B cell (primary cell): Measurements from ENCODE around the gene GJA10. TPM values are rescaled to one million over a fixed set of nuclear protein-coding genes. Genes with fewer than 3 reads are reported as not detected.

ENCODE experiments used
- ATAC-seq: fragments of 200-7000 bp; cut with Tn5 transposase; one replicate; pipeline ENCODE4 v1.10.0; 2021; ENCODE audit warnings: low read depth, mild to moderate bottlenecking, moderate number of reproducible peaks, moderate library complexity
- CTCF ChIA-PET: fragments of 350-600 bp; sonication (Branson Sonifier 250); formaldehyde crosslinking; loops from one replicate; lab custom pipeline; 2021; ENCODE audit warnings: antibody characterized with exemption, inconsistent platforms; lab: Charles Lee
- POLR2A ChIA-PET: fragments of 350-600 bp; sonication (Branson Sonifier 250); formaldehyde crosslinking; loops from one replicate; lab custom pipeline; 2021; ENCODE audit warnings: antibody characterized with exemption; lab: Charles Lee
- DNase-seq: peaks from one replicate; pipeline ENCODE4 v3.0.0; 2013
- H2AFZ ChIP-seq: 2 replicates; pipeline ENCODE4 v1.6.1; 2012; ENCODE audit warnings: mild to moderate bottlenecking, low read depth, low read length; ENCODE audit not compliant: insufficient read depth, poor library complexity, severe bottlenecking
- H3K27ac ChIP-seq, 2 donors: 1 replicate in 1 of 2; 2 replicates in 1 of 2; pipeline ENCODE4 v1.5.1; 2012 to 2013; ENCODE audit warnings: low read length in 2 of 2, mild to moderate bottlenecking in 2 of 2, moderate library complexity in 1 of 2
- H3K27me3 ChIP-seq, 4 experiments: fragments of 200-600 bp in 1 of 4; sonication (generic) in 1 of 4; replicated peaks in 1 of 4; 1 replicate in 2 of 4; 2 replicates in 2 of 4; pipeline versions ENCODE4 v1.6.1 to v1.7.0; 2013 to 2016; ENCODE audit warnings: low read length in 3 of 4, mild to moderate bottlenecking in 2 of 4, mixed read lengths in 1 of 4, moderate library complexity in 1 of 4; ENCODE audit not compliant: insufficient read depth in 4 of 4, control insufficient read depth in 3 of 4; ENCODE audit errors: control extremely low read depth in 1 of 4
- H3K36me3 ChIP-seq, 2 experiments: replicated peaks in 1 of 2; 1 replicate in 1 of 2; 2 replicates in 1 of 2; pipeline versions ENCODE4 v1.6.1 to v1.7.1; 2013; ENCODE audit warnings: low read length in 1 of 2; ENCODE audit not compliant: insufficient read depth in 2 of 2, control insufficient read depth in 1 of 2; ENCODE audit errors: control extremely low read depth in 1 of 2, extremely low read depth in 1 of 2
- H3K4me1 ChIP-seq, 2 donors: fragments of 200-600 bp in 1 of 2; sonication (generic) in 1 of 2; 1 replicate in 1 of 2; 2 replicates in 1 of 2; pipeline versions ENCODE4 v1.5.1 to v1.6.1; 2013 to 2017; ENCODE audit warnings: low read length in 2 of 2; ENCODE audit not compliant: control insufficient read depth in 2 of 2, insufficient read depth in 2 of 2
- H3K4me2 ChIP-seq: replicated peaks from 2 replicates; pipeline ENCODE3; 2012; ENCODE audit warnings: mild to moderate bottlenecking, low read depth, low read length; ENCODE audit not compliant: poor library complexity, severe bottlenecking
- H3K4me3 ChIP-seq, 5 experiments: fragments of 200-600 bp in 1 of 5; sonication (generic) in 1 of 5; 1 replicate in 3 of 5; 2 replicates in 2 of 5; pipeline versions ENCODE4 v1.5.1 to v1.7.0; 2011 to 2016; ENCODE audit warnings: low read length in 4 of 5, mild to moderate bottlenecking in 4 of 5, low read depth in 2 of 5, control low read depth in 1 of 5, moderate library complexity in 1 of 5; ENCODE audit not compliant: insufficient read depth in 1 of 5; ENCODE audit errors: control extremely low read depth in 1 of 5, extremely low read depth in 1 of 5
- H3K79me2 ChIP-seq: fragments of 200-600 bp; sonication (generic); one replicate; pipeline ENCODE4 v1.6.0; 2016; ENCODE audit warnings: low read length; ENCODE audit not compliant: control insufficient read depth, insufficient read depth
- H3K9ac ChIP-seq: fragments of 200-600 bp; sonication (generic); 2 replicates; pipeline ENCODE4 v1.6.1; 2017; ENCODE audit warnings: mild to moderate bottlenecking, low read length, moderate library complexity
- H3K9me3 ChIP-seq, 3 donors: one replicate each; pipeline versions ENCODE4 v1.6.1 to v1.7.1; 2013; ENCODE audit warnings: low read length in 2 of 3; ENCODE audit not compliant: control insufficient read depth in 2 of 3, insufficient read depth in 1 of 3; ENCODE audit errors: control extremely low read depth in 1 of 3
- H4K20me1 ChIP-seq: 2 replicates; pipeline ENCODE4 v1.6.0; 2012; ENCODE audit warnings: mild to moderate bottlenecking, low read length; ENCODE audit not compliant: insufficient read depth, control insufficient read depth, poor library complexity, severe bottlenecking
- H3K27ac Mint-ChIP-seq: one replicate; pipeline ENCODE4 v1.8.0; 2021; ENCODE audit warnings: mixed read lengths
- H3K27me3 Mint-ChIP-seq: one replicate; pipeline ENCODE4 v1.8.0; 2021; ENCODE audit warnings: mixed read lengths
- H3K4me1 Mint-ChIP-seq: one replicate; pipeline ENCODE4 v1.8.0; 2021; ENCODE audit warnings: mixed read lengths
- H3K4me3 Mint-ChIP-seq: one replicate; pipeline ENCODE4 v1.8.0; 2021; ENCODE audit warnings: mixed read lengths
- H3K9me3 Mint-ChIP-seq: one replicate; pipeline ENCODE4 v1.8.0; 2022; ENCODE audit warnings: mixed read lengths; ENCODE audit not compliant: insufficient read depth
- CTCF ChIP-seq: fragments of 200-600 bp; IDR thresholded peaks from one replicate; pipeline ENCODE4 v1.8.0; 2022; ENCODE audit warnings: antibody characterized with exemption, mild to moderate bottlenecking
- EZH2 ChIP-seq: IDR thresholded peaks from 2 replicates; pipeline ENCODE4 v1.6.1; 2012; ENCODE audit warnings: borderline replicate concordance, low read depth, mild to moderate bottlenecking, moderate library complexity, low read length; ENCODE audit not compliant: insufficient read depth, poor library complexity, severe bottlenecking
- WGBS: methylation state at CpG from one replicate; pipeline ENCODE4 v1.1.5; 2013; ENCODE audit warnings: missing lambda C conversion rate; ENCODE audit not compliant: insufficient coverage; 5-methylcytosine and 5-hydroxymethylcytosine counted together
- intact Hi-C: fragments of 100-400 bp; cut with micrococcal nuclease; formaldehyde crosslinking; loops from one replicate; pipeline ENCODE4 v1.10.0; 2022
- polyA plus RNA-seq: library from polyadenylated mRNA; depleted of rRNA; stranded (reverse); fragments of >200 nt; gene quantifications from 2 replicates; pipeline ENCODE4 v1.2.3, GENCODE V29; 2012
- total RNA-seq, 2 donors: library from RNA; stranded (reverse); fragments of 120-200 nt in 1 of 2; gene quantifications; 1 replicate in 1 of 2; 2 replicates in 1 of 2; pipeline versions ENCODE4 v1.2.3 to v1.2.4, GENCODE V29; 2013 to 2022

Gene GJA10
- total and polyA plus RNA-seq, 2 donors (not counting 1 experiment from before 2014, with no cell fraction given) = not detected

- Mint-ChIP-seq H3K4me1 (peaks cover 15% of the 10 kb centered on the region), H3K27ac (peak overlapping the region; percentile 42), H3K27me3 (no peaks in the 10 kb centered on the region), H3K9me3 (no peaks in the 10 kb centered on the region), H3K4me3 (no peak overlapping the region)
- intact Hi-C loops = no loop called here
- no peak overlapping the region for H3K4me3 ChIP-seq
- H3K79me2 ChIP-seq = no peaks in the 10 kb centered on the region
- peak; percentile 9 for DNase-seq
- no peaks in the 10 kb centered on the region for H3K9me3 ChIP-seq
- no peak overlapping the region for H3K4me2 ChIP-seq
- H3K36me3 ChIP-seq = peaks cover 7 to 34% of the 10 kb centered on the region in 2 experiments
- H4K20me1 ChIP-seq = peaks cover 37% of the 10 kb centered on the region
- H3K27me3 ChIP-seq = no peaks in the 10 kb centered on the region
- H2AFZ ChIP-seq = no peak overlapping the region
- no peak for TF ChIP-seq EZH2
- TF ChIP-seq CTCF = no peak
- ChIA-PET POLR2A (interaction anchor here (0.6 kb wide), 1 partner anchor 87 kb away, joined by 3 read pairs; no protein-coding TSS in a partner anchor), CTCF (interaction anchor here (1.3 to 1.7 kb wide), 2 partner anchors 13 to 552 kb away, joined by 4 to 7 read pairs; no protein-coding TSS in a partner anchor)
- peaks cover 0 to 3% of the 10 kb centered on the region in 2 donors for H3K4me1 ChIP-seq
- 86% methylated on average over 2 of the region's 5 CpGs for WGBS
- no peak overlapping the region for H3K27ac ChIP-seq
- no peak for ATAC-seq
- no peak overlapping the region for H3K9ac ChIP-seq
Measured at GRCh38 chr6:89927264-89927663, 33.0 kb downstream of the GJA10 start.

GRCh38 chr6:89927791-89928550, 33.7 kb downstream of the GJA10 start:
- POLR2A ChIA-PET = interaction anchor here (0.6 kb wide), 1 partner anchor 87 kb away, joined by 3 read pairs; no protein-coding TSS in a partner anchor
- Histone ChIP-seq H3K9me3 (no peaks in the 10 kb centered on the region), H3K36me3 (peaks cover 7 to 41% of the 10 kb centered on the region in 2 experiments), H3K4me2 (no peak overlapping the region), H3K79me2 (no peaks in the 10 kb centered on the region), H2AFZ (no peak overlapping the region), H3K9ac (no peak overlapping the region), H3K27me3 (no peaks in the 10 kb centered on the region), H3K27ac (peak overlapping the region in 1 of 2 donors; percentile 40), H3K4me3 (no peak overlapping the region), H3K4me1 (peaks cover 0 to 3% of the 10 kb centered on the region in 2 donors), H4K20me1 (peaks cover 40% of the 10 kb centered on the region)
- H3K4me1 Mint-ChIP-seq = peaks cover 15% of the 10 kb centered on the region
- H3K9me3 Mint-ChIP-seq = no peaks in the 10 kb centered on the region
- WGBS = 61% methylated on average over 4 of the region's 6 CpGs
- intact Hi-C loops = no loop called here
- no peak for ATAC-seq
- peak overlapping the region; percentile 4 for H3K27ac Mint-ChIP-seq
- H3K4me3 Mint-ChIP-seq = no peak overlapping the region
- no peak for TF ChIP-seq CTCF
- no peak for TF ChIP-seq EZH2
- H3K27me3 Mint-ChIP-seq = no peaks in the 10 kb centered on the region
- no peak for DNase-seq
- CTCF ChIA-PET = interaction anchor here (1.3 to 1.7 kb wide), 2 partner anchors 13 to 551 kb away, joined by 4 to 7 read pairs; no protein-coding TSS in a partner anchor
